ENCODE results near the gene KCNN2. TPM values are rescaled to one million over a fixed set of nuclear protein-coding genes. Genes with fewer than 3 reads are reported as not detected.

Gene KCNN2
- total RNA-seq, 1 donor from 2014 or later, result not detected

- intact Hi-C loops (cut with micrococcal nuclease), result no loop called here
Observed at GRCh38 chr5:114477816-114478334, 116.0 kb downstream of the KCNN2 start.

DNA sequence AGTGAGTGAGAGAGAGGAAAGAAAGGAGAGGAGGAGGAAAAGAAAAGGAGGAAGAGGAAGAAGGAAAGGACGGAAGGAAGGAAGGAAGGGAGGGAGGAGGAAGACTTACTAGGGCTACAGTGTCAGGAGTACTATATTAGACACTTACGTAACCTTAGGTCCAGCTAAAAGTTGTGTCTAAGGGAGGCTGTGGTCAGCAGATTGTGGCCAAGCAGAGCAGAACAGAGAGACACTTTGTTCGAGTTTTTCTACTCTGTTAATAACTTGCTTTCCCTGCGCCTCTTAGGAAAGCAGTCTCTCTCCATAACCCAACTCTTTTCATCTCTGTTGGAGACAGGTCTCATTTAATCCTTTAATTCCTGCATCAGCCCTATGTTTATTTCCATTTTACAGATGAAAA, 138.9 kb downstream of the KCNN2 start:
- intact Hi-C loops (cut with micrococcal nuclease), result no loop called here

- intact Hi-C loops (cut with micrococcal nuclease), result no loop called here
Observed at GRCh38 chr5:114504560-114504959, 142.7 kb downstream of the KCNN2 start.

GRCh38 chr5:114524221-114524620, 162.4 kb downstream of the KCNN2 start:
- intact Hi-C loops (cut with micrococcal nuclease), result no loop called here

- intact Hi-C loops (cut with micrococcal nuclease), result no loop called here
Observed at GRCh38 chr5:114544561-114544960, 182.7 kb downstream of the KCNN2 start.

Measured in T-helper 2 cell treated with Interferon-gamma antibody and Interleukin-4, amounts not matched to agents 100 ng/mL and 5 ng/mL, for 36 hours (primary cell).